Measurements from ENCODE around the gene NAV3.

NAV3 gene

DNA sequence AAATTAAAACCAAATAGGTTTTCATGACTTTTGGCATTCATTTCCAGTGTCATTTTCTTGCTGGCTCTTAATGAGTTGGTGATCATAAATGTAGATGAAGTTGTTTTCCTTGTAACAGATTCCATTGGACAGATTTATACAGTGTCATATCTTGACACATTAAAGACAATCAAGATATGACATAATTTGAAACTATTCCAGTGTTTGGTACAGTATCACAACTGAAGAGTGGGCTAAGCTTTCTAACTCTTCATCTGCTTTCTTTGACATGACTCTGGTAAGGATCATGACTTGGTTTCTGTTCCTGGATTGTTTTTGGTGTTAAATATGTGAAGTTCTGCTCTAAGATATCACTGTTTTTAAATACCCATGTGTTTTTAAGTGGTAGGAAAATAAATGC lies 289.6 kb downstream of the NAV3 start:
- H3K36me3 ChIP-seq (ENCODE audit: control insufficient read depth in 1 of 2, insufficient read depth in 2 of 2, low read depth in 1 of 2, low read length in 2 of 2) = peaks cover 16 to 51% of the 10 kb centered on the region in 2 experiments
- no peak overlapping the region for H2BK15ac ChIP-seq (ENCODE audit: low read depth, poor library complexity, severe bottlenecking)
- no peak overlapping the region for H2BK12ac ChIP-seq (ENCODE audit: low read length in 2 of 2)
- H2BK120ac ChIP-seq (ENCODE audit: low read depth, low read length) = no peak overlapping the region
- H3K4me3 ChIP-seq (ENCODE audit: insufficient read depth in 1 of 2, low read depth in 1 of 2, low read length in 2 of 2) = no peak overlapping the region
- peaks cover 7% of the 10 kb centered on the region for H3K4me1 ChIP-seq (ENCODE audit: control insufficient read depth, insufficient read depth, low read depth, low read length)
- H3K9me3 ChIP-seq (ENCODE audit: control insufficient read depth, low read length) = no peaks in the 10 kb centered on the region
- no peak for DNase-seq
- no peak overlapping the region for H3K23ac ChIP-seq (ENCODE audit: low read length in 2 of 2)
- no peak overlapping the region for H3K14ac ChIP-seq (ENCODE audit: low read length in 2 of 2)
- no peak overlapping the region for H4K91ac ChIP-seq (ENCODE audit: low read length)
- no peak overlapping the region for H2AK5ac ChIP-seq (ENCODE audit: low read length, severe bottlenecking)
- no peak overlapping the region for H3K18ac ChIP-seq (ENCODE audit: low read depth in 1 of 2, low read length in 2 of 2)
- no peak overlapping the region for H4K8ac ChIP-seq (ENCODE audit: low read length)
- H3K79me1 ChIP-seq (replicated peaks; ENCODE audit: low read length, poor library complexity, severe bottlenecking) = peaks cover 11% of the 10 kb centered on the region
- H3K27ac ChIP-seq (ENCODE audit: low read length, poor library complexity, severe bottlenecking) = no peak overlapping the region
- no peak overlapping the region for H2AFZ ChIP-seq (ENCODE audit: low read depth, low read length)
- peak overlapping the region; percentile 65 for H3K9ac ChIP-seq (ENCODE audit: low read length)
- H2BK5ac ChIP-seq (ENCODE audit: low read depth, low read length, poor library complexity, severe bottlenecking) = no peak overlapping the region
- H3K27me3 ChIP-seq (ENCODE audit: control insufficient read depth in 1 of 2, insufficient read depth in 1 of 2, low read length in 2 of 2) = no peaks in the 10 kb centered on the region
- no peak overlapping the region for H3K4ac ChIP-seq (ENCODE audit: low read depth in 1 of 2, low read length in 2 of 2)
- H3K4me2 ChIP-seq (ENCODE audit: low read length, poor library complexity, severe bottlenecking) = no peak overlapping the region

DNA sequence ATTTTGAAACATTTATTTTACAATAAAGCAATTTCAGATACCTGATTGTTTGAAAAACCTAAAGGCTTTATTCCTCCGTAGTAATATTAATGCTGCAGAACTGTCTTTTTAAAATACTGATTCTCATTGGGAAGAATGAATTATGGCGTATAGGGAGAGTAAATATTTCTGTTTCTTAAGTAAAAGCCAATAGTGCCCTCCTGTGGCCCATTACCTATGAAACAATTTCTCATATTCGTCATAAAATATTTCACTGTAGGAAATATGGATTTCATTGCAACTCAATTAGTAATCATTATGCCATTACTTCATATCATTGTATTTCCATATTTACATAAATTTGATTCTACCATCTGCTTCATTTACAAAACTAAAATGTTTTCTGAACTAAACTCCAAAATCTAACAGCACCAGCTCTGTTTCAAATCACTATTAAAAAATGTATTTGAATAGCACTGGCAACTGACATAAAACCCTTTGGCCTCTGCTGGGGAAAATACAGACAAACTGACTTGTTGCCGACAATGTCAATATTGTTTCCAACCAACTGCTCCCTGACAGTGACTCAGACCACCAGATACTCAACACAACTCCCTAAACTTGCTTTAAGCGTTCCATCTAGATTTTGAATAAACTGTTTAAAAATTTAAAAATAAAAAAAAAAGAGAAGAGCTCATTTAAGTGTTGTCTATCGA lies 290.3 kb downstream of the NAV3 start:
- WGBS = 95% methylated on average over 2 of the region's 6 CpGs
- H3K27me3 ChIP-seq (ENCODE audit: control insufficient read depth in 1 of 2, insufficient read depth in 1 of 2, low read length in 2 of 2) = no peaks in the 10 kb centered on the region
- no peak overlapping the region for H2BK5ac ChIP-seq (ENCODE audit: low read depth, low read length, poor library complexity, severe bottlenecking)
- H3K79me1 ChIP-seq (replicated peaks; ENCODE audit: low read length, poor library complexity, severe bottlenecking) = peaks cover 13% of the 10 kb centered on the region
- no peak overlapping the region for H4K8ac ChIP-seq (ENCODE audit: low read length)
- H2BK15ac ChIP-seq (ENCODE audit: low read depth, poor library complexity, severe bottlenecking) = no peak overlapping the region
- no peak overlapping the region for H2BK120ac ChIP-seq (ENCODE audit: low read depth, low read length)
- no peak overlapping the region for H3K27ac ChIP-seq (ENCODE audit: low read length, poor library complexity, severe bottlenecking)
- H3K36me3 ChIP-seq (ENCODE audit: control insufficient read depth in 1 of 2, insufficient read depth in 2 of 2, low read depth in 1 of 2, low read length in 2 of 2) = peaks cover 16 to 51% of the 10 kb centered on the region in 2 experiments
- H3K23ac ChIP-seq (ENCODE audit: low read length in 2 of 2) = no peak overlapping the region
- H2AFZ ChIP-seq (ENCODE audit: low read depth, low read length) = no peak overlapping the region
- peaks cover 7% of the 10 kb centered on the region for H3K4me1 ChIP-seq (ENCODE audit: control insufficient read depth, insufficient read depth, low read depth, low read length)
- H3K18ac ChIP-seq (ENCODE audit: low read depth in 1 of 2, low read length in 2 of 2) = no peak overlapping the region
- H3K9me3 ChIP-seq (ENCODE audit: control insufficient read depth, low read length) = no peaks in the 10 kb centered on the region
- peak; percentile 15 for DNase-seq
- H4K91ac ChIP-seq (ENCODE audit: low read length) = no peak overlapping the region
- no peak overlapping the region for H3K4me2 ChIP-seq (ENCODE audit: low read length, poor library complexity, severe bottlenecking)
- peak overlapping the region; percentile 65 for H3K9ac ChIP-seq (ENCODE audit: low read length)
- H3K4me3 ChIP-seq (ENCODE audit: insufficient read depth in 1 of 2, low read depth in 1 of 2, low read length in 2 of 2) = no peak overlapping the region
- no peak overlapping the region for H2BK12ac ChIP-seq (ENCODE audit: low read length in 2 of 2)
- no peak overlapping the region for H3K14ac ChIP-seq (ENCODE audit: low read length in 2 of 2)
- no peak overlapping the region for H2AK5ac ChIP-seq (ENCODE audit: low read length, severe bottlenecking)
- no peak overlapping the region for H3K4ac ChIP-seq (ENCODE audit: low read depth in 1 of 2, low read length in 2 of 2)

DNA sequence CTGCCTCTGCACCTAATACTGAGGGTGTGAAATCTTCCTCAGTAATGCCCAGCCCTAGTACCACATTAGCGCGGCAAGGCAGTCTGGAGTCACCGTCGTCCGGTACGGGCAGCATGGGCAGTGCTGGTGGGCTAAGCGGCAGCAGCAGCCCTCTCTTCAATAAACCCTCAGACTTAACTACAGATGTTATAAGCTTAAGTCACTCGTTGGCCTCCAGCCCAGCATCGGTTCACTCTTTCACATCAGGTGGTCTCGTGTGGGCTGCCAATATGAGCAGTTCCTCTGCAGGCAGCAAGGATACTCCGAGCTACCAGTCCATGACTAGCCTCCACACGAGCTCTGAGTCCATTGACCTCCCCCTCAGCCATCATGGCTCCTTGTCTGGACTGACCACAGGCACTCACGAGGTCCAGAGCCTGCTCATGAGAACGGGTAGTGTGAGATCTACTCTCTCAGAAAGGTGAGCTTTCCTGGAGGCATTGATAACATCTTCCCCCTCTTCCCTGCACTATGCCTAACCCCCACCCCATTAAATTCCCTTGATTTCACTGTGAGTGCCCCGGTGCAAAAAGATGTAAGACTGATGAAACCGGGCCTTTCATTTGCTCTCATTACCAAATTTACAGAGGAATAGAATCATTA lies 291.4 kb downstream of the NAV3 start:
- no peak for DNase-seq
- H2AK5ac ChIP-seq (ENCODE audit: low read length, severe bottlenecking) = no peak overlapping the region
- H2BK15ac ChIP-seq (ENCODE audit: low read depth, poor library complexity, severe bottlenecking) = no peak overlapping the region
- H3K9ac ChIP-seq (ENCODE audit: low read length) = peak overlapping the region; percentile 65
- no peak overlapping the region for H3K14ac ChIP-seq (ENCODE audit: low read length in 2 of 2)
- H3K79me1 ChIP-seq (replicated peaks; ENCODE audit: low read length, poor library complexity, severe bottlenecking) = peaks cover 11% of the 10 kb centered on the region
- no peak overlapping the region for H3K23ac ChIP-seq (ENCODE audit: low read length in 2 of 2)
- H3K4me3 ChIP-seq (ENCODE audit: insufficient read depth in 1 of 2, low read depth in 1 of 2, low read length in 2 of 2) = no peak overlapping the region
- no peak overlapping the region for H3K4me2 ChIP-seq (ENCODE audit: low read length, poor library complexity, severe bottlenecking)
- peaks cover 16 to 51% of the 10 kb centered on the region in 2 experiments for H3K36me3 ChIP-seq (ENCODE audit: control insufficient read depth in 1 of 2, insufficient read depth in 2 of 2, low read depth in 1 of 2, low read length in 2 of 2)
- H3K27ac ChIP-seq (ENCODE audit: low read length, poor library complexity, severe bottlenecking) = no peak overlapping the region
- H2AFZ ChIP-seq (ENCODE audit: low read depth, low read length) = no peak overlapping the region
- no peak overlapping the region for H4K91ac ChIP-seq (ENCODE audit: low read length)
- no peak overlapping the region for H3K18ac ChIP-seq (ENCODE audit: low read depth in 1 of 2, low read length in 2 of 2)
- H3K4ac ChIP-seq (ENCODE audit: low read depth in 1 of 2, low read length in 2 of 2) = no peak overlapping the region
- H2BK5ac ChIP-seq (ENCODE audit: low read depth, low read length, poor library complexity, severe bottlenecking) = no peak overlapping the region
- H2BK12ac ChIP-seq (ENCODE audit: low read length in 2 of 2) = no peak overlapping the region
- no peaks in the 10 kb centered on the region for H3K9me3 ChIP-seq (ENCODE audit: control insufficient read depth, low read length)
- H3K27me3 ChIP-seq (ENCODE audit: control insufficient read depth in 1 of 2, insufficient read depth in 1 of 2, low read length in 2 of 2) = no peaks in the 10 kb centered on the region
- peaks cover 7% of the 10 kb centered on the region for H3K4me1 ChIP-seq (ENCODE audit: control insufficient read depth, insufficient read depth, low read depth, low read length)
- WGBS = 92% methylated on average over 14 of the region's 16 CpGs
- no peak overlapping the region for H2BK120ac ChIP-seq (ENCODE audit: low read depth, low read length)
- H4K8ac ChIP-seq (ENCODE audit: low read length) = no peak overlapping the region

DNA sequence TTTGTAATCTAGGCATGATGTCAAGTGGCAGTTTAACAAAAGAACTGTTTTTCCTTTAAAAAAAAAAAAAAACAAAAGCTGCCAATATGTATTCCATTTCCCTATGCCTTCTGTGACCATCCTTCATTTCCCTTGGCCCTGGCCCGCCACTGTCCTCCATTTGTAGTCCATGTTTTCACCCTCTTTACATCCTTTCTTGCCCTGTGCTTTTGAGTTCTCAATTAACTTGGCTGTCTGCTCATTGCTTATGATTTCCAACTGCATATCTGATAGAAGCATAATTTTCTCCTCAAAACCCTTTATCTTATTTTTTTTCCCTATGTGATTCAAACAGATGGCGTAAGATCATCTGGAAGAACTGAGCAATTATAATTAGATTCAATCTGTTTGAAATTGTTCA lies 297.5 kb downstream of the NAV3 start:
- H3K14ac ChIP-seq (ENCODE audit: low read length in 2 of 2) = no peak overlapping the region
- no peak overlapping the region for H2AFZ ChIP-seq (ENCODE audit: low read depth, low read length)

More for the DNA sequence above, 297.5 kb downstream of the NAV3 start:
- no peak overlapping the region for H2BK15ac ChIP-seq (ENCODE audit: low read depth, poor library complexity, severe bottlenecking)
- H3K27ac ChIP-seq (ENCODE audit: low read length, poor library complexity, severe bottlenecking) = no peak overlapping the region
- no peak overlapping the region for H3K4me3 ChIP-seq (ENCODE audit: insufficient read depth in 1 of 2, low read depth in 1 of 2, low read length in 2 of 2)
- H3K4ac ChIP-seq (ENCODE audit: low read depth in 1 of 2, low read length in 2 of 2) = no peak overlapping the region
- H3K27me3 ChIP-seq (ENCODE audit: control insufficient read depth in 1 of 2, insufficient read depth in 1 of 2, low read length in 2 of 2) = no peaks in the 10 kb centered on the region
- H2BK12ac ChIP-seq (ENCODE audit: low read length in 2 of 2) = no peak overlapping the region
- H2AK5ac ChIP-seq (ENCODE audit: low read length, severe bottlenecking) = no peak overlapping the region
- peaks cover 5% of the 10 kb centered on the region for H3K79me1 ChIP-seq (replicated peaks; ENCODE audit: low read length, poor library complexity, severe bottlenecking)
- H3K23ac ChIP-seq (ENCODE audit: low read length in 2 of 2) = no peak overlapping the region
- H2BK5ac ChIP-seq (ENCODE audit: low read depth, low read length, poor library complexity, severe bottlenecking) = no peak overlapping the region
- peaks cover 4 to 58% of the 10 kb centered on the region in 2 experiments for H3K36me3 ChIP-seq (ENCODE audit: control insufficient read depth in 1 of 2, insufficient read depth in 2 of 2, low read depth in 1 of 2, low read length in 2 of 2)
- no peak overlapping the region for H2BK120ac ChIP-seq (ENCODE audit: low read depth, low read length)
- no peak overlapping the region for H3K9ac ChIP-seq (ENCODE audit: low read length)
- H3K9me3 ChIP-seq (ENCODE audit: control insufficient read depth, low read length) = no peaks in the 10 kb centered on the region
- no peak overlapping the region for H4K91ac ChIP-seq (ENCODE audit: low read length)
- no peak overlapping the region for H4K8ac ChIP-seq (ENCODE audit: low read length)
- no peak overlapping the region for H3K4me2 ChIP-seq (ENCODE audit: low read length, poor library complexity, severe bottlenecking)
- no peak overlapping the region for H3K18ac ChIP-seq (ENCODE audit: low read depth in 1 of 2, low read length in 2 of 2)
- H3K4me1 ChIP-seq (ENCODE audit: control insufficient read depth, insufficient read depth, low read depth, low read length) = no peaks in the 10 kb centered on the region
- no peak for DNase-seq
- WGBS = 98% methylated on average over 1 of the region's 2 CpGs

All from mesenchymal stem cell (in vitro differentiated cells and primary cell).